ENCODE data around the gene EEIG1. TPM values are rescaled to one million over a fixed set of nuclear protein-coding genes. Genes with fewer than 3 reads are reported as not detected.
A peak's percentile ranks its signal among the peaks of the same experiment; 100 is the strongest.

Gene EEIG1
- total RNA-seq, 1 experiment from 2014 or later = 21.4 TPM

DNA sequence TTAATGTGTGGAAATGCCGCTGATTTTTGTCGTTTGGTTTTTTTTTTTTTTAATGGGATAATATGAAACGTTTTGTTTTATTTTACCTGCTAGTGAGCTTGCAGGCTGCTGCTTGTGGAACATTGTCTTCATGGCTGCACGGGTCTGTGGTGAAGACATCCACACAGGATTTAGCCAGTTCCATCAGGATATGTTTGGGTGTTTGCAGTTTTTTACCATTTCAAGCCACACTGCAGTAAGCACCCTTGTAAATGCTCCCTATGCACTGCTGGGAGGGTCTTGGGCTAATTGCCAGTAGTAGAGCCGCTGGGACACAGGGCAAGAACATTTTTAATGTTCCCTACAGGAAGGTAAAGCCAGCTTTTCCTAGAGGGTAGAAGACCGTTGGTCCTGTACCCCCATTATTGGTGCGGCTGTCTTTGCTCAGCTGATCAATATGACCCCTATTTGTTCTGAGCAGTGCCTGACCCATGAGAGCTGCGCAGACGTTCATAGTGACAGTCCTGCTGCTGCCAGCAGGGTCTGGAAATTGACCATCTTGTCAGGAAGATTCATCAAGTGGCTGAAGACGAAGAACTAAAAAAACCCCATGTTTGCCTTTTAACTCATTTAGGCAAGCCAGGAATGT lies 20.5 kb upstream of the EEIG1 start:
- DNase-seq (ENCODE audit: low spot score) = no peak

DNA sequence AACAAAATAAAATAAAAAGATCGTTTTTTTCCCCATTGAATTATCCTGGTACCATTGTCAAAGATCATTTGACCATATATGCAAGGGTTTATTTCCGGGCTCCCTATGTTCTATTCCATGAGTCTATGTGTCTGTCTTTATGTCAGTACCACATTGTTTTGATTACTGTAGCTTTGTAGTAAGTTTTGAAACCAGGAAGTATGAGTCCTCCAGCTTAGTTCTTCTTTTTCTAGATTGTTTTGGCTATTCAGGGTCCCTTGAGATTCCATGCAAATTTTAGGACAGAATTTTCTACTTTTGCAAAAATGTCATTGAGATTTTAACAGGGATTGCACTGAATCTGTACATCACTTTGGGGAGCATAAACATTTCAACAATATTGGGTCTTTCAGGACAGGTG lies 18.7 kb upstream of the EEIG1 start:
- no peak for DNase-seq (ENCODE audit: low spot score)

DNA sequence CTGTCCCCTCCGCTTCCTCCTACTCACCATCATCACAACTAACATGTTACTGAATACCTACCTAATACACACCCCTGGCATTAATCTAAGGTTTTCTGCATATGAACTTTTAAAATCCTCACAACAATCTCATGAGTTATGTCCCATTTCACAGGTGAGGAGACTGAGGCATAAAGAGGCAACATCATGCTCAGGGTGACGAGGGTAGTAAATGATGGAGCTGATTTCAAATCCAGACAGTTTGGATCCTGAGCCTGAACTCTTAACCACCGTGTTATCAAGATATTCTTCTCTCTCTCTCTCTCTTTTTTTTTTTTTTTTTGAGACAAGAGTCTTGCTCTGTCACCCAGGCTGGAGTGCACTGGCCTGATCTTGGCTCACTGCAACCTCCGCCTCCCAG lies 12.9 kb upstream of the EEIG1 start:
- no peak for DNase-seq (ENCODE audit: low spot score)

DNA sequence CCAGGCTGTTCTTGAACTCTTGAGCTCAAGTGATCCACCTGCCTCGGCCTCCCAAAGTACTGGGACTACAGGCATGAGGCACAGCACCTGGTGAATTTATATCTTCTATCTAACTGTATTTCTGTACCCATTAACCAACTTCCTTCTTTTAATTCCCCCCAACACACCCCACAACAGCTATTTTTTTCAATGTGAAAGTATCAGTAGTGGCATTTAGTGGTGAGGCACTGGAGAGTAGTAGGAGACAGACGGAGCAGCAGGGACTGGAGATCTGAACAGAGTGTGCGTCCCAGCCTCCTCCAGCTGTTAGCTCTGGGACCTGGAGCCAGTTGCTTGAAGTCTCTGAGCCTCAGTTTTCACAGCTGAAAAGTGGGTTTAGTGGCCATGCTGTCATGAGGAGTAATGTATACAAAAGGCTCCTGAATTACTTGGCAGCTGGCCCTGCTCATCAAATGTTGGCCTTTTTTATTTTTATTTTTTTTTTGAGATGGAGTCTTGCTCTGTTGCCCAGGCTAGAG lies 11.0 kb upstream of the EEIG1 start:
- DNase-seq (ENCODE audit: low spot score) = no peak

DNA sequence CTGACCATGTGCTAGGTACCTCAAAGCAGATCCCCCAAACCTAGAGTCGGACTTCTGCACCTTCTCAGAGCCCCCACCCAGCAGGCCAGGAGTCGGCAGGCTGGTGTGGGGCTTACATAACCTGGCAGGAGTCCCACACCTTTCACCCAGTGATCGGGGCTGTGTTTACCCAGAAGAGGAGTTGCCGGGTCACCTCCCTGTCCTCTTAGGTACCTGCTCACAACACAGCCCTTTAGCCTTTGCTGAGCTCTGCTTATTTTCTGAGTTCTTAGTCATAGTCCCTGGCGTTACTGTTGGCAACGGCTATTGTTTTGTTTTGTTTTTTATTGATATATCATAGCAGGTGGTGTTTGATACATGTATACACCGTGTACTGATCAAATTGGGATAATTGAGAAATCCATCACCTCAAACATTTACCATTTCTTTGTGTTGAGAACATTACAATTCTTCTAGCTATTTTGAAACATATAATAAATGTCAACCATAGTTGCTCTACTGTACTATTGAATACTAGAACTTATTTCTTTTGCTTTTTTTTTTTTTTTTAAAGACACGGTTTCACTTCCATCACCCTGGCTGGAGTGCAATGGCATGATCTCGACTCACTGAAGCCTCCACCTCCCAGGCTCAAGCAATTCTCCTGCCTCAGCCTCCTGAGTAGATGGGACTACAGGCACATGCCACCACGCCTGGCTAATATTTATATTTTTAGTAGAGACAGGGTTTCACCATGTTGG lies 10.4 kb upstream of the EEIG1 start:
- DNase-seq (ENCODE audit: low spot score) = no peak

DNA sequence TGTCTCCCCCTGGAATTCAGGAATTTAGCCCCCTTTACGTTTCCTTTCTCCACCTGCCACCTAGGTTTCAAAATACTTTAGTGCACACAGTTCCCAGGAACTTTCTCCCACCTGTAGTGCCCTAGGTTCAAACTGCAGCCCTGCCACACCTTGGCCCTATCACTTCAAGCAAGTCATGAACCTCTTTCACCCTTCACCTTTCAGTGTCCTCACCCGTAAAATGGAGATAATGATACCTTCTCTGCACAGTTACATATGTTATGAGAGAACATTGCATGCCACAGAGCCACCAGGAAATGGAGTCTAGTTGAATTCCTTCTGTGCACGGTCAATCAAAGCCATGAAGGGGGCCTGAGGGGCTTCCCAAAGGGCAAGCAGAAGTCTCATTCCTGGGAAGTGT lies 9.8 kb upstream of the EEIG1 start:
- no peak for DNase-seq (ENCODE audit: low spot score)

DNA sequence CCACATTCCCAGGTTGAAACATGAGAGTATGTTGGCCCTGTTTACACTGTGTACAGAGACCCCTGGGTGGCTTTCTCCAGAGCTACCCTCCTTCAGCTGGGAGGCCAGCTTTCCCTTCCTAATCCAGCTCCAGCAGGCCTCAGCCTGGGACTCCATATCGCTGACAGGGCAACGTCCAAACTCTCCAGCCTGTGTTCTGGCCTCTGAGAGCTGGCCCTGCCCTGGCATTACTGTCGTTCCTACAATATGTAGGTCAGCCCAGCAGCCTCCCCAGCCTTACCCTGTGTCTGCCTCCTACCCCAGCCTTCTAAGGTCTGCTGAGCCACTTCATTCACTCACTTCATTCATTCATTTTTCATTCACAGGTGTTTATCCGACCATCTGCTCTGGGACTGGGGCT lies 8.3 kb upstream of the EEIG1 start:
- no peak for DNase-seq (ENCODE audit: low spot score)

DNA sequence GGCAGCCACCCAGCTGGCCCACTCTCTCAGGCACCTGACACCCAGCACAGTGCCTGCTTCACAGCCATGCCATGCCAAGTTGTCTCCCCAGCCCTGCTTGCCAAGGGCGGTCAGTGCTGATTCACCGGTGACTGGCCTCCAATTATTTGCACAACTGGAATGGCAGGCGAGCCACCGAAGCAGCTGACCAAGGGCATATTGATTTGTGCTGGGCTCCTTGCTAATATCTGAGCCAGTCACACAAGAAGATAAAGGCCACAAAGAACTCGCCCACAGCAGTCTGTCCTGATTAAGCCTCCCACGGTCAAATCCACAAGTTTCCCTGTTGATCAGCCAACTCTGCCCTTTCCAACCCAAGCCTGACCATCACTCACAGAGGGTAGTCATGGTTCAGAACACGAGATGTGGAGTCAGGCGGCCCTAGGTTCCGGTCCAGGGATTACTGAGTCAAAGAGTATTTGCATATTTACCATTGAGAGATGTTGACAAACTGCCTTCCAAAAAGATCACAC lies 6.4 kb upstream of the EEIG1 start:
- peak; percentile 88 for DNase-seq (ENCODE audit: low spot score)

DNA sequence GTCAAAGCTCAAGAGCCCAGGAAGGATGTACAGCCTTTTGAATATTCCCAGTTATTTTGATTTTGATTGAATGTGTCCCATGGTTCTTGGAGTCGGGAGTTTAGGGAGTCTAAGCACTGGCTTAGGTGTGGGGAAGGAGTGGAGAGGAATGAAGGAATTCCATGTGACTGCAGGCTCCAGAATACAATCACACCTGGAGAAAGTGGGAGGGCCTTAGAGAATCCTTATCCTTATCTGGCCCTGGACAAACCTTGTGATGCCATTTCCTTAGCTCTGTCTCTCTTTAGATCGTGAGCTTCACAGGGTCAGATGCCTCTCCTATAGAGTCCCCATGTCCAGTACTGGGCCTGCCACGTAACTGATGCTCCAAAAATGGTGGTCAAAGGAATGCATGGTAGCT lies 4.2 kb upstream of the EEIG1 start:
- DNase-seq (ENCODE audit: low spot score) = no peak

DNA sequence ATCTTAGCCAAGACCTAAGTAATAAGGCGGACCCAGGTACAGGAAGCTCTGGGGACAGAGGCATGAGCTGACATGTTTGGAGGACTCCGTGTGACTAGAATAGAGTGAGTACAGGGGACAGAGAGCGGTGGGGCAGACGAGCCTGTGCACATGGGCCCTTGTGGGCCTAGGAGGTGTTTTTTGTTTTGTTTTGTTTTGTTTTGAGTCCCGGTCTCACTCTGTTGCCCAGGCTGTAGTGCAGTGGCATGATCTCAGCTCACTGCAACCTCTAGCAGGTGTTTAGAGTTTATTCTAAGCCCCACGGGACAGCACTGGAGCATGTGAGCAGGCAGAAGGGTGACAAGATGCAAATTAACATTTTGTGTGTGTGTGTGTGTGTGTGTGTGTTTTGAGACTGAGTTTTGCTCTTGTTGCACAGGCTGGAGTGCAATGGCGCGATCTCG lies 3.1 kb upstream of the EEIG1 start:
- DNase-seq (ENCODE audit: low spot score) = no peak

DNA sequence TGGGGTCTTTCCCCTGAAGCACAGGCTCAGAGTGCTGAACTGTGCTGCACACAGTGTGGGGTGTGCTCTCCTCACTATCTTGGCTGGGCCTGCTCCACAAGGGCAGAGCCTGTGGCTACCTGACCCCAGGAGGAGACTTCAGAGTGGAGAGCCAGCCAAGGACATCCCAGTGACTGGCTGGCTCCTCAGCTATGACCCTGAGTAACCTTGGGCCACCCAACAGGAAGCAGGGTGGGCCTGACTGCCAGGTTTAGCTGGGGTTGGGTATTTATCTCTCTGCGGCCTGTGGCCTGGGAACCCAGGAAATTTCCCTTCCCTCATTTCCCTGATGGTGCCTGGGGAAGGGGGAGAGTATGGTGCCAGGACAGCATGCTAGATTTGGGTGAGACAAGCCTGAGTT lies 2.1 kb upstream of the EEIG1 start:
- no peak for DNase-seq (ENCODE audit: low spot score)

DNA sequence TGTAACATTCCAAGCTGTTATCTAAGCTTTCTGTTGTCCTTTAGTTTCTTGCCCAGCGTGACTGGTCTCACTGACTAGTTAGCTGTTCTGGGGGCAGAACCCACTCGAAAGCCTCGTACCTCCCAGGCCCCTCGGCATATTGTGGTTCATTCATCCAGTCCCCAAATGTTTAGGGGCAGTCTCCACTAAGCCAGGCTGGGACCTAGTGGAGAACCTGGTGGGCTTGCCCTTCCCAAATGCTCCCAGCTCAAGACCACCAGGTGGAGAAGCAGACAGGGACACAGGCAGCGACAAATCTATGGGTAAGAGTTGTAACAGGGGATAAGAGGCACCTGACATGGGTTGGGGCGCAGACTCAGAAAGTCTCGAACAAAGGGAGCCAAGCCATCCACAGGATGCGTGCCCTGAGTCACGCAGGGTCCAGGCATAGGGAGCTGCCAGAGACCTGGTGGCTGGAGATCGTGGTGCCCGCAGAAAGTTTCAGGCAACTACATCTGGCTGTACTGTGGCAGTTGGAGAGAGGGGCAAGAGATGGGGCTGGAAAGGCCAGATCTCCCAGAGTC lies 851 bp upstream of the EEIG1 start:
- DNase-seq (ENCODE audit: low spot score) = no peak

DNA sequence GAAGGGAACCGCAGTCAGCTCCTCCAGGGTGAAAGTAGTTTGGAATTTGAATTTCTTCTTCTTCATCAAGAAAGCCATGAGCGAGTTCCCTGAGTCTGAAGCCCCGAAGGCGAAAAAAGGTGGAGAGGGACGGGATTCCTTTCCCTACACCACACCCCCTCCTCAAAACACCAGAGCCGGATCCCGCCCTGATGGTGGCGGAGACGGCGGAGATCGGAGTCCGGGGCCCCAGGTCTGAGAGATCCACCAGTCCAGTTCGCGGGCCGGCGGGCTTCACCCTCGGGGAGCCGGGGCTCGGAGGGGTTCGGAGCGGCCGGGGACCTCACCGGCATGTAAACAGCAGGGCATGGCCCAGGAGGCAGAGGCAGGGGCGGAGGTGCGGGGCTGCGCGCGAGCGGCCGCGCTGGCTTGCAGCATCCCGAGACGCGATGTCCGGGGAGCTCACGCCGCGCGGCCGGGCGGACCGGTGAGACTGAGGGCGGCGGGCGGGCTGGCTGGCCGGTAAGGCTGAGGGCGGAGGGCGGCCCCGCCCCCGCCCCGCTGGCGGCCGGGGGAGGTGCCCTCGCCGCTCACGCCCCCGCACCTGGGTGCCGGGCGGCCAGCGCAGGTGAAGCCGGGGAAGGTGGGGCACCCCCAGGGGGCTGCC lies 606 bp downstream of the EEIG1 start:
- DNase-seq (ENCODE audit: low spot score) = no peak

DNA sequence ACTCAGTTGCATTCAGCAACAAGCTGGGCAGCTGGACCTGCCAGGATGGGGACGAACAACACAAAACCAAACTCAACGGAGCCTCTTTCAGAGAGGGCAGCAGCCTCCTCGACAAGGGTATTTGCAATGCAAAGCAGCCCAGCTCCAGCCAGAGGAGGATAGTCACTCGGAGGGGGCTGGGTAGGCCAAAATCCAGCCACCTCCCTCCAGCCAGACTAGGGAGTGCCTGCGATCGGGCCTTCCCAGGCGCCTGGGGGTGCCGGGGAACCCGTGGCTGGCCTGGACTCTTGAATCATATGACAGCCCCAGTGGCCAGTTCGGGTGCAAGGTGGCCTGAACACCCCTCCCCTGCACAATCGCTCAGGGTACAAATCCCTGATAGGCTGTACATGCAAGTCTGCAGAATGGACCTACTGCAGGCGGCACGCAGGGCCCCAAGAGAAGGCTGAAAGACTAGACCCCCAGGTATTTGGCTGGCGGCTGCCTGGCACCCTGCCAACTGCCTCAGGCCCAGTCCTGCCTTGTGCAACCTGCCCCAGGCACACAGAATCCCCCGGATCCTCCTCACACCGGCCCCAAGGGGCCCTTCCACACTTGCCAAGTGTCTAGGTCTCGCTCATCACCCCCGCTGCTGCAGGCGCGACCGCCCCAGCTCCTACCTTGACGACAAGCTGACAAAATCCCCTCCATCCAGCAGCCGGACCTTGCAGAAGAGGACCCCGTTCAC lies 1.3 kb downstream of the EEIG1 start:
- peak; percentile 58 for DNase-seq (ENCODE audit: low spot score)

DNA sequence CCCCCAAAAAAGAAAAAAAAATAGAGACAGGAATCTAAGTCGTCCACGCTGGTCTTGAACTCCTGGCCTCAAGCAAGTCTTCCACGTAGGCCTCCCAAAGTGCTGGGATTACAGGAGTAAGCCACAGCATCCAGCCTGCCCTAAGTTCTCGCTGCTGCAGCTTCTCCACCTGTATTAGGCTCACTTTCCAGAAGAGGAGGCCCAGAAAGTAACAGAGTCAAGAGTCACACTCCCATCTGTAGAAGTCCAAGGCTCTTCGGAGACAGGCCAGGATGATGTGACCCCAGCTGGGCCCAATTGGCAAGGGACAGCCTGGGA lies 1.8 kb downstream of the EEIG1 start:
- no peak for DNase-seq (ENCODE audit: low spot score)

DNA sequence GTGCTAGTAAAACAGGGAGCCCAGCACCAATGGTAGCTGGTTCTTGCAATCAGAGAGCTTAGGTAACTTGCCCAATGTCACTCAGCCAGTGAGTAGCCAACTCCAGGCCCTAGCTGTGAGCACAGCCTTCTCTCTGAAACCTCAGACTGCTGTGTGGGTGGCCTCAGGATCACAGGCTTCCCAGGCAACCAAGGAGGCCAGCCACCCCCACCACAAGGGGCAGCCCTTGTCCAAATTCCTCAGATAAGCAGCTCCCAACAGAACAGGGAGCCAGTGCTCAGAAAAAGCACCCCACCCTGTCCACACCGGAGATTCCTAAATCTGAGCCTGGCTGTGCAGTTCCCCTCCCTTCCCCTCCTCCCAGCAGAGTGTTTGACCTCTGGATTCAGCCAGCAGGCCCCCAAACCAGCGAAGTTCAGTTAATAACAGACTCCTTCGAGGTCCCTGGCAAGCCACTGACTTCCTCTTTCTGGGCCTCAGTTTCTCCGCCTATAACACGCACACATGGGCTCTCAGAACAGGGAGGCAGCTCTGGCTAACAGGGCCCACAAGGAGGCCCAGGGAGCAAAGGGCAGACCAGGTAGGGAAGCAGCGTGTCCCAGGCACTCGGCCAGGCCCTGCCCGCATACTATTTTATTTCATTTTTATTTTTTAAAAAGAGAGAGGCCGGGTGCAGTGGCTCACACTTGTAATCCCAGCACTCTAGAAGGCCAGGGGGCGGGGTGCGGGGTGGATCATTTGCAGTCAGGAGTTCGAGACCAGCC lies 2.7 kb downstream of the EEIG1 start:
- peak; percentile 82 for DNase-seq (ENCODE audit: low spot score)

DNA sequence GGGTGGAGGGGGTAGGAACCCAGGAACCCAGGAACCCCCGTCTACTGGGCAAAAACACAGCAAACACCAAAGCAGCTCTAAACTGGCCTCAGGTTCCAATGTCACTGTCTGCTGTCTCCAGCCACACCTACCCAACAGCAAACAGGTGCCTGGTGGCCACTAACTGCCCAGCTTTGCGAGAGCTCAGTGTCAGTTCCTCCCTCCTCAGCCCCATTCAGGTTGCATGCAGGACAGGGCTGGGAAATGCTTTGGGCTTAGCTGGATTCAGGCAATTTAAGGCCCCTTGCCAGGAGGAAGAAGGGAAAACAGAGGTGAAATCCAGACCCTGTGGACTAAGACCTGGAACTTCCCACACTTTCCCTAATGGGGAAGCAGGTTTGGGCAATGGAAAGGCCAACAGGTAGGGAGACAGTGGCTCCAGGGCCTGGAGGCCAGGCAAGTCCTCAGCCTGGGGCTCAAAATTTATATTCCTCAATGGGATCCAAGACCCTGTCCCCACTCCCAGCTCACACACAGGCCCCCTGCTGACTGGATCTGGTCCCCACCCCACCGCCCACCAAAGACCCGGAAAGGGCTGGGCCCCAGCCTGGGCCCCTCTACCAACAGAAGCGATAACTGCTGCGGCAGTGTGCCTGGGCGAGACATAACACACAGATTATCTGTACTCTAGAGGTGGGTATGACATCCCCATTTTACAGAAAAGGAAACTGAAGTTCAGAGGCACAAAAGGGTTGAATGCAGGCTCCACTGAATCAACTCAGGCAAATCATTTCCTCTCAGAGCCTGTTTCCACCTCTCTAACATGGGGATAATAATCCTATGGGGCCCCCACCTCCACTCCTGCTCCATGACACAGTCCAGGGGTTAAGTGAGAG lies 3.5 kb downstream of the EEIG1 start:
- DNase-seq (ENCODE audit: low spot score) = no peak

DNA sequence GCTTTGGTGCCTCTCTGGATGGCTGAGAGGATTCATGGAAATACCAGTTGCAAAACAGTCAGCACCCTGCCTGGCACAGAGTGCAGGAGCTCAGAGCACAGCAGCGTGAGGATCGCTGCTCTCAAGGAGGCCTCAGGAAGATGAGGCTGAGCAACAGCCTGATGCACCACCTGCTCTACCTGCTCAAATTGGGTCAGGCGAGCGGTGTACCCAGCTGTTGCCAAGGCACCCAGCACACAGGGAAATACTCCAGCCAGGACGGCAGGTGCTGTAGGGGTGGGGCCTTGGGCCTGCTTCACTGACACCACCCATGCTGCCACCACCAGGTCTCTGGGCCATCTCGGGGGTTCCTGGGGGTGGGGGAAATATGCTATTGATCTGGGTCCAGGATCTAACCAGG lies 4.3 kb downstream of the EEIG1 start:
- DNase-seq (ENCODE audit: low spot score) = no peak

DNA sequence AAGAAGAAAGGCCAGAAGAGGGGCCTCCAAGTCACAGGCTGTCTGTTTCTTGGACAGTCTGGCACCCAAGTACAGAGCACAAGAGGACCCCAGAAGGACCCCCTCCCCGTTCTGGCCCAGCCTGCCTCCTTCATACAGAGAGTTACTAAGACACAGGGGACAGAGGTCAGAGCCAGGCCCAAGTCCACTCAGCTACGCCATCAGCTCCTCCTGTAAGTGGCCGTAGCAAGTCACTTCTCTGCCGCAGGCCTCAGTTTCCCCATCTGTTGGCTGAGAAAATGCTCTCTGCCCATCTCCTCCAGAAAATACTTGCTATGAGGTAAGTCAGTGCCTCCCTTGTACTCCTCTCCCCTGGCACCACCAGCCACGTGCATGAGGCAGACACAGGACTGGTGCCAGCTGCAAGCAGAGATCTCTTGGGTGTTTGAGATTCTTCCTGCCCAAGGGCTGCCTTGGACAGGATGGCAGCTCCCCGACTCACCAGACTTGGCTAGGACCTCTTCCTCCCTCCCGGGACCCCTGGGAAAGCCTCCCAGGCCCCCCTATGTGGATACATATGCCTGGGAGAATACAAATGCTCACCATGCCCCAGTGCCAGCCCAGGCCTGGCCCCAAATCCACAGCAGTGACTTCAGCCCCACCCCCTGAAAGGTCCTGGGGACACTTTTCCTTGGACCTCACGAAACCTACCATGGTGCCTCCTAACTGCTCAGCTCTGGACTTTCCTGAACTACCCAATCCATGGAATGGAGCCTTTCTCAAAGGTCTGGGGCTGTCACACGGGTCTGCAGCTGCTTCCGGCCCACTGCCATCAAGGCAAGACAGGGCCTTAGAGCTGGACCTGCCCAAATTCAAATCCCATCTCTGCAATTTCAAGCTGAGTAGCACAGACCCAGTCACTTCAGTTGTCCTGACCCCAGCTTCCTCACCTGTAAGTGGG lies 5.1 kb downstream of the EEIG1 start:
- no peak for DNase-seq (ENCODE audit: low spot score)

Data from A172 (cell line).